ENCODE measurements around the gene ANKFN1.

GRCh38 chr17:56297184-56297583 is 143.9 kb downstream of the ANKFN1 start:
- TF ChIP-seq, protein P1, sequence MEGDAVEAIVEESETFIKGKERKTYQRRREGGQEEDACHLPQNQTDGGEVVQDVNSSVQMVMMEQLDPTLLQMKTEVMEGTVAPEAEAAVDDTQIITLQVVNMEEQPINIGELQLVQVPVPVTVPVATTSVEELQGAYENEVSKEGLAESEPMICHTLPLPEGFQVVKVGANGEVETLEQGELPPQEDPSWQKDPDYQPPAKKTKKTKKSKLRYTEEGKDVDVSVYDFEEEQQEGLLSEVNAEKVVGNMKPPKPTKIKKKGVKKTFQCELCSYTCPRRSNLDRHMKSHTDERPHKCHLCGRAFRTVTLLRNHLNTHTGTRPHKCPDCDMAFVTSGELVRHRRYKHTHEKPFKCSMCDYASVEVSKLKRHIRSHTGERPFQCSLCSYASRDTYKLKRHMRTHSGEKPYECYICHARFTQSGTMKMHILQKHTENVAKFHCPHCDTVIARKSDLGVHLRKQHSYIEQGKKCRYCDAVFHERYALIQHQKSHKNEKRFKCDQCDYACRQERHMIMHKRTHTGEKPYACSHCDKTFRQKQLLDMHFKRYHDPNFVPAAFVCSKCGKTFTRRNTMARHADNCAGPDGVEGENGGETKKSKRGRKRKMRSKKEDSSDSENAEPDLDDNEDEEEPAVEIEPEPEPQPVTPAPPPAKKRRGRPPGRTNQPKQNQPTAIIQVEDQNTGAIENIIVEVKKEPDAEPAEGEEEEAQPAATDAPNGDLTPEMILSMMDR (IDR thresholded peaks at IDR 0.05), result no peak
- TF ChIP-seq POLR2A (IDR thresholded peaks at IDR 0.05) (no peak), EP300 (IDR thresholded peaks at IDR 0.05) (no peak), POLR2AphosphoS5 (IDR thresholded peaks at IDR 0.05) (no peak)
